ENCODE results near the gene U2AF2. TPM values are rescaled to one million over a fixed set of nuclear protein-coding genes. Genes with fewer than 3 reads are reported as not detected.

Gene U2AF2
- total RNA-seq (2022; extraction: Qiagen RNA extraction): 262 to 324 TPM (median 284 TPM) in 5 replicates

DNA sequence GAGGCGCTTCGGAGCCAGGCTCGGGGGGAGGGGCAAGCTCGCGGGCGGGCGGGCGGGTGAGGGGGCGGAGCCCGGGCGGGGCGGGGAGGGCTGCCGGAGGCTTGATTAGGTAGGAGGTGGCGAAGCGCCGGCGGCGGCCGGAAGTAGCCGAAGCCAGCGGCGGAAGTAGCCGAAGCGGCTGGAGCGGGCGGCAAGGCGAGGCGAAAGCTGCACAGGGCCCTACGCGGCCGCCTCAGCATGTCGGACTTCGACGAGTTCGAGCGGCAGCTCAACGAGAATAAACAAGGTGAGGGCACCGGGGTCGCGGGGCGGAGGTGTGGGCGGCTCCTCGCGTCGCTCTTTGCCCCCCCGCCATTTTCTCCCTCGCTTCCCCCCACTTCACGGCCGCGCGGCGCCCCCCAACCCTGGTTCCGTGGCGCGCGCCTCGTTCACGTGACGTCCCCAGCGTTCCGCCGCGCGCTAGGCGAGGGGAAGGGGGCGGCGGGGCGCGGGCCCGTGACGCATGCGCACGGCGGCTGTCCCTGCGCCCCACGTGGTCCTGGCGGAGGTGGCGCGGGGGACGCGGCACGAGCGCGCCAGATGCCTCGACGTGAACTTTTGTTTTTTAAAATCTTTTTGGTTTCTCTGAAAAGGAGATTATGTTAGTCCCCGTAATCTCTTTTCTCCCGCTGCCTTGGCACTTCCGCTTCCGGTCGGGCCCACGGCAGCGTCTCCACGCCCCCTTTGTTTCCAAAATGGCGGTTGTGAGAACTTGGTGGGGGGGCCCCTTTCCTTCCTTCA lies at the start of gene U2AF2:
TSS of gene U2AF2 (plus strand) at position 168 of the 780 bp plus-strand sequence. CDS start at position 238, 70 bp downstream.

DNA sequence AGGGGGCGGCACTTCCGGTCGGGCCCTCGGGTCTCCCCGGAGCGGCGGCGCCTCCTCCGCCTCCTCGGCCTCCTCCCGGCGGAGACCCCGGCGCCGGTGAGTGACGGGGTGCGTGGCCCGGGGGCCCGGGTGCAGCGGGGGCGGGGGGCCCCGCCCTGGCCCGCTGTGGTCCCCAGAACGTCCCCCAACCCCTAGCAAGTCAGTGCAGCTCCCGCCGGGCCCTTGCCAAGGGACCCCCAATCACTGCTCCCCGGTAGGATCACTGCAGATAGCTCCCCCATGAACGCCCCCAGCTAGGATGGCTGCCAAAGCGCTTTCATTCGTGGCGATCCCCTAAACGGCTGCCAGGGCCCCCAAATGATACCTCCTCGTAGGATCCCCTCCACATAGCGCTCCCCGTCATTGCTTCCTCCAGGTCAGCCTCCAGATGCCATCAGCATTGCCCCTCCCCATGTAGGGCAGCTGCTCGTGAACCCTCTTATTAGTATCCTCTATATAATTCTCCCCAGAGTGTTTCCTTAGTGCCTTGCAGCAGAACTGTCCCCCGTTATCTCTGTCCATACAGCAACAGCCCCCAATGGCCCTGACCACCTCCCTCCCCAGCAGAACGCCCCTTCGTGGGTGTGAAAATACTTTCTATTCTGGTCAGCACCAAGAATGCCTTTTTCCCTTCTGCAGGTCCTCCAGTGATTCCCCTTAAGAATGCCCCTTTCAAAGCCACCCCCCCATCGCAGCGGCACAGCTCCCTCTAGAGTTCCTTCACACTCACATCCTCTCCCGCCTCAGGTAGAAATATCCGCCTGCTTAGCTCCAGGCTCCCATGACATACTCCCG lies 49.0 kb upstream of the U2AF2 start, which contains the start of gene ZNF865:
TSS of gene ZNF865 (plus strand) at position 11 of the 834 bp plus-strand sequence. CDS start 7,972 bp downstream, outside the sequence.

DNA sequence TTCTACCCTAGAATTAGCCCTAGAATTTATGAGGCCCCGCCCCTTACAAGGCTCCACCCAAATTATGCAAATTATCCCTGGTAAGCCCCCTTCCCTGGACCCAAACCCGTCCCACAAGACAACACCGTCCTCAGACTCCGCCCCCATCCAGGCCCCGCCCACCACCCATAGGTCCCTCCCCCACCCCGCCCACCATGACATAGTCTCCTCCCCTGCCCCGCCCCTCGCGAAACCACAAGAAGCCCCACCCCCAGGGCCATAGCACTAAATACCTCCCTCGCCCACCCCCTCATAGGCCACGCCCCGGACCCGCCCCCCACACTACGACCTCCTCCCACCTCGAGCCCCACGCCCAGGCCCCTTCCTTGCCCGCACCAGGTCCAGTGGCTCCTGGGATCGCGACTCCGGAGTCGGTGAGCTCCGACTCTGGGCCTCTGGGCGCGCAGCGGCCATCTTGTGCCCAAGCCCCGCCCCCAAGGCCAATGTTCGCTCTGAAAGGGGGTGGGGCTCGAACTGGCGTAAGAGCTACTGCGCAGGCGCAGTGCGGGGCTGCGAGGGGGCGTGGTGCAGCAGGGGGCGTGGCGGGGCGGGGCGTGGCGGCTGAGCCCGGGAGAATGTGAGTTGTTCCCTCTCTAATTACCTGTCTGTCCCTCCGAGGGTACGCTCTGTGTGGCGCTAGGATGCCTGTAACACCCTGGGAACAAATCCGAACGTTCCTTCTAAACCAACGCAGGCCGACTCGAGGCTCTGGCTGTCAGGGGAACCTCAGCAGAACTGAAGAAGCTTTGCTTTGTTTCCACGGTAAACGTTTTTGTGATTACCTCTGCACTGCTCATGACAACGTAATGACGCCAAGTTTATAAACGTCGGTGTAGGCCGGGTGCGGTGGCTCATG lies 30.5 kb upstream of the U2AF2 start, which contains the start of gene ZNF784:
TSS of gene ZNF784 (minus strand) at position 458 of the 895 bp plus-strand sequence. CDS start at position 453, 5 bp downstream.

DNA sequence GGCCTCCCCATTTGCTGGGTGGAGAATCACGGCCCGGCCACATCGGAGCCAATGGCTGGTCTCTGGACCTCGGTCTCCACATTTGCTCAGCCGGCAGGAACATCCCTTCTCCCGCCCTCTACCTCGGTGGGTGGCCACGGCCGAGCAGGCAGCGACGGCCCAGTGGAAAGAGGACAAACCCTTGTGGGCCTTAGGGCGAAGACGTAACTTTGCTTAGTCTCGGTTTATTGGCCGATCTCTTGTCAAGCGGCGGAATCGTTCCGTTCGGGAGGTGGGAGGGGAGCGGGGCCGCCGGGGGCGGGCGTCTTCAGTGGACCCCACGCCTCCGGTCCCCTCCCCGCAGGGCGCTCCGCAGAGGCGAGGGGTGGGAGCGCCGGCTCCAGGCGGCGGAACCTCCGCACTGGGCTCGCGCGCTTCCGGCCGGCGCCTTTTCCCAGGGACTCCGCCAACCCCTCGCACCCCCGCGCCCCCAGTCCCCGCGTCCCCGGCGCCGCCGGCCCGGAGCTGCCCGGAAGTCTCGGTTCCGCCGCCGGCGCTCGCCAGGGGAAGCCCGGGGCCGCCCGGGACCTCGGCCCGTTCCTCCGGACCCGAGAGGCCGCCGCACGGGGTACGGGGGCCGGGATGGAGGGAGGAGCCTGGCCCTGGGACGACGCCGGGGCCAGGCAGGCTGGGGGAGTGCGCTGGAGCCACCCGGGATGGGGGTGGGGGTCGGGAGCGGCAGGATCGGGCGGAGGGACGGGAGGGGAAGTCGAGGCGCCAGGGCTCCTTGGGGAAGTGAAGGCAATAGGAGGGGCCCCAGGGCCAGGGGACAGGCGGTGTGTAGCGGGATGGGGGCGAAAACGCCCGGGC lies 14.0 kb upstream of the U2AF2 start, which contains the start of gene ZNF580:
TSS of gene ZNF580 (plus strand) at position 426 of the 849 bp plus-strand sequence. CDS start 1,507 bp downstream, outside the sequence.

DNA sequence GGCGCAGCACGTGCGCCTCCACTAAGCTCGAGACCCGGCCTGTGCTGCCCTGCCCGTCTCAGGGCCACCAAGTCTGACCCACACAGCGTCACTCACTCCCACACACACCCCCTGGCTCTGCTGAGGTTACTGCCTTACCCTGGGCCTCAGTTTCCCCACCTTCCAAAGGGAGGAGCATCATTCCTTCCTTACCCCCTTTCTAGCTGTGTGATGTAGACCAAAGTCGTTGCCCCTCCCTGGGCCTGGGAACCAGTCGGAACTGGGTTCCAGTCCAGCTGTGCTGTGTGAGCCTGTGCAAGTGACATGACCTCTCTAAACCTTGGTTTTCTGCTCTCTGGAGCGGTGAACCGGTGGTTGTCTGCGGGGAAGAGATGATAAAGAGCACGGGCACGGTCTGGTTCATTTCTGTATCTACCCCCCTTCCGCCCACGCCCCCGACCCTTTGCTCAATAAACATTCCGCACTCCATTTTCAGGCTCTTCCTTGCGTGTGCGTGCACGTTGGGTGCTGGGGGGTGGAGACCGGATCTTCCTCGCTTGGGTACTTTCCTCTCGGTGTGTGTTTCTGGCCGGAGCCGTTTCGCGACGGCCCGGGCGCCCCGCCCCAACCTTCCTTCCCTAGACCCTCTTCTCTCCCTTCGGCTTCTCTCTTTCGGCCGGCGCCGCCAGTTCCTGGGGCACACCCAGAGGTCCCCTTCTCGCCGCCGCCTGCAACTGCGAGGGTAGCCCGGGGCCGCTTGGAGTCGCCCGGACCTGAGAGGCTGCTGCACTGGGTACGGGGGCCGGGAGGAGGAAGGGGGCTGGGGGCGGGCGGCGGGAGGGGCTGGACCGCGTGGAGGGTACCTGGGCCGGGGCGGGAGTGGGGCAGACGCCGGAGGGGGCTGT lies 11.6 kb upstream of the U2AF2 start, which contains the start of gene ZNF581:
TSS of gene ZNF581 (plus strand) at position 647 of the 884 bp plus-strand sequence. CDS start 923 bp downstream, outside the sequence.

DNA sequence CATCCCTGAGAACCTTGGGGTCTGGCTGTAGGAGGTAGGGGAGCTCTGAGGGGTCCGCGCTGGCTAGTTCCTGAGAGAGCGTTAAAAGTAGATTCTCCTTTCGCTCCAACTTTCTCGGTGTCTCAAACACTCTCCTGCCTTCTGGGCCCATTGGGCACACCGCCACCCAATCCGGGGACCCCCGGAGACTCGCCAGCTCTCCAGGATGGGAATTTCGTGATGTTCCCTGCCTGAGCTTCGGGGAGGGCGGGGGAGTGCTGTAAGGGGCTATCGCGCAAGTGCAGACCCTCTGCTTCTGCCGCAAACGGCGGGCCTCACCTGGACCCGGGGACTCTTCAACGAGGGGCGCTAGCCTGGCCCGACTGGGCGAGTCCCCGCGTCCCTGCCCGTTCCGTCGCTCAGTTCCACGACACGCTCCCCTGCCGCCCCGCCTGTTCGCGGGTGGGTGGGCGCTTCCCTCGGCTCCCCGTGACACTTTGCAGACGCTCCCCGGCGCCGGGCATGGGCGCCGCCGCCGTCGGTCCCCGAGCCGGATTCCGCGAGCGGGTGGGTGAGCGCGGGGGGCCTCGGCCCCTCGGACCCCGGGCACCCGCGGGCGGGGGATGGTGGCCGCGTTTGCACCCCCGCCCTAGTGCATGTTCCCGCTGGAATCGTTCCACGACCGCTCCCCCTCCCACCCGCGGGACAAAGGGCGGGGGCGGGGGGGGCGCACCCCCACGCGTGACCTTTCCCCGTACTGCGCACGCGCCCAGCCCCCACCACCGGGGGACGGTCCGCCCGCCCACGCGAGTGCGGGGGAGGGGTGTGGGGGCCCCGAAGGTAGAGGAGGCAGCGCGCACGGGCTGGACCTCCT lies 6.9 kb upstream of the U2AF2 start, which contains the start of gene CCDC106:
TSS of gene CCDC106 (plus strand) at position 481 of the 853 bp plus-strand sequence. CDS start 835 bp downstream, outside the sequence.

DNA sequence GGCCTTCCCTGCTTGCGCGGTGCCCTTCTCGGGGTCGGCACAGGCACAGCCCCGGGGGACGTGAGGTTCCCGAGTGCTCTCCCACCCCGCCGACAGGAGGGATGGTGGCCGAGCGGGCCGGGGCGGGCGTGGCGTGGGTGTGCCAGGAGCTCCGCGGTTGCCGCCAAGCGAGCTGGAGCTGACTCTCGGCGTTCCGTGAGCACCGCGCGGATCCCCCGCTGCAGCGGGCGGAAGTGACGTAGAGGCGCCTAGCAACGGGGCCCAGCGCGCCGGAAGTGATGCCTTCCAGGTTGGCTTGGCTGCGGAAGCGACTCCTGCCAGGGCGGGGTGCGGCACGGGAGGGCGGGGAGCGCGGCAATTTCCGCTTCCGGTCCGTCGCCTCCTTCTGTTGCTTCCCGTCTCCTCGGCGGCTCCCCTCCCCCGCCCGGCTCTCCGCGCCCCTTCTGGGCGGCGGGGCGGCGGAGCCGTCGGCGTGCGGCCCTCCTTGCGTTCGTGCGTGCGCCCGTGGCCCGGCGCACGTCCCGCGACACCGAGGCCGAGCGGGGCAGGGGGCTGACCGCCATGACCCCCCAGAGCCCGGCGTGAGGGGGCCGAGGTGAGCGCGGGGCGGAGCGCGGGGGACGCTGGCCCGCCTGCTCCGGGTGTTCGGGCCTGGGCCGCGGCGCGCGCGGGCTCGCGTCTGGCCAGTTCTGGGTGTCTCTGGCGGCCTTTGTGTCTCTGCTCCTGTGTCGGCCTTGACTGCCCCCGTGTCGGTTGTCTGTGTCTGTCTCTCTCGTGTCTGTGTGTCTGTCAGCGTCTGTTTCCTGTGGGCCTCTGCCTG lies 20.2 kb downstream of the U2AF2 start, which contains the start of gene EPN1:
TSS of gene EPN1 (plus strand) at position 386 of the 820 bp plus-strand sequence. CDS start 3,402 bp downstream, outside the sequence.

Other genes starting within 250 kb of the U2AF2 start
- 244 to 439 TPM (median 386 TPM) in 5 replicates for gene UBE2S, start 247.2 kb upstream of the U2AF2 start, total RNA-seq (2022; extraction: Qiagen RNA extraction)
- gene SHISA7, start 211.7 kb upstream of the U2AF2 start, total RNA-seq (2022; extraction: Qiagen RNA extraction): not detected in 5 replicates
- 50.1 to 63.3 TPM (median 58.1 TPM) in 5 replicates for gene ISOC2, start 193.4 kb upstream of the U2AF2 start, total RNA-seq (2022; extraction: Qiagen RNA extraction)
- not detected in 5 replicates for gene C19orf85, start 190.3 kb upstream of the U2AF2 start, total RNA-seq (2022; extraction: Qiagen RNA extraction)
- 5.2 to 9.1 TPM (median 6.3 TPM) in 5 replicates for gene ZNF628, start 178.4 kb upstream of the U2AF2 start, total RNA-seq (2022; extraction: Qiagen RNA extraction)
- gene NAT14, start 169.8 kb upstream of the U2AF2 start, total RNA-seq (2022; extraction: Qiagen RNA extraction): 31.4 to 58.8 TPM (median 53.6 TPM) in 5 replicates
- 0.34 to 1.2 TPM (median 0.77 TPM) in 5 replicates for gene SSC5D, start 166.6 kb upstream of the U2AF2 start, total RNA-seq (2022; extraction: Qiagen RNA extraction)
- 1.6 to 2.3 TPM (median 2.1 TPM) in 5 replicates for gene SBK2, start 117.9 kb upstream of the U2AF2 start, total RNA-seq (2022; extraction: Qiagen RNA extraction)
- gene SBK3, start 109.5 kb upstream of the U2AF2 start, total RNA-seq (2022; extraction: Qiagen RNA extraction): 1.5 to 2.4 TPM (median 1.7 TPM) in 5 replicates
- gene ZNF579, start 74.2 kb upstream of the U2AF2 start, total RNA-seq (2022; extraction: Qiagen RNA extraction): 19.9 to 35.0 TPM (median 29.6 TPM) in 5 replicates
- 18.6 to 24.5 TPM (median 24.2 TPM) in 5 replicates for gene FIZ1, start 55.5 kb upstream of the U2AF2 start, total RNA-seq (2022; extraction: Qiagen RNA extraction)
- gene ZNF524, start 54.7 kb upstream of the U2AF2 start, total RNA-seq (2022; extraction: Qiagen RNA extraction): 11.2 to 18.9 TPM (median 16.4 TPM) in 5 replicates
- gene ZNF865, start 49.4 kb upstream of the U2AF2 start, total RNA-seq (2022; extraction: Qiagen RNA extraction): 7.2 to 12.0 TPM (median 10.9 TPM) in 5 replicates
- 4.6 to 6.1 TPM (median 5.4 TPM) in 5 replicates for gene ZNF784, start 30.5 kb upstream of the U2AF2 start, total RNA-seq (2022; extraction: Qiagen RNA extraction)
- gene ZNF580, start 14.0 kb upstream of the U2AF2 start, total RNA-seq (2022; extraction: Qiagen RNA extraction): 26.3 to 52.7 TPM (median 47.0 TPM) in 5 replicates
- gene ZNF581, start 11.4 kb upstream of the U2AF2 start, total RNA-seq (2022; extraction: Qiagen RNA extraction): 36.1 to 50.8 TPM (median 48.2 TPM) in 5 replicates
- 16.8 to 19.4 TPM (median 17.5 TPM) in 5 replicates for gene CCDC106, start 6.8 kb upstream of the U2AF2 start, total RNA-seq (2022; extraction: Qiagen RNA extraction)
- gene EPN1, start 20.2 kb downstream of the U2AF2 start, total RNA-seq (2022; extraction: Qiagen RNA extraction): 145 to 205 TPM (median 194 TPM) in 5 replicates
- not detected in 5 replicates for gene NLRP9, start 83.4 kb downstream of the U2AF2 start, total RNA-seq (2022; extraction: Qiagen RNA extraction)
- 0.38 to 1.1 TPM (median 0.84 TPM) in 5 replicates for gene RFPL4A, start 104.1 kb downstream of the U2AF2 start, total RNA-seq (2022; extraction: Qiagen RNA extraction)
- gene RFPL4AL1, start 114.1 kb downstream of the U2AF2 start, total RNA-seq (2022; extraction: Qiagen RNA extraction): 0.28 TPM in 1 of 5 replicates, not detected in the others
- gene NLRP11, start 177.0 kb downstream of the U2AF2 start, total RNA-seq (2022; extraction: Qiagen RNA extraction): 0.02 to 0.06 TPM (median 0.03 TPM) in 5 replicates
- not detected in 5 replicates for gene NLRP4, start 181.5 kb downstream of the U2AF2 start, total RNA-seq (2022; extraction: Qiagen RNA extraction)

Measured in A549 treated with Hydrocortisone at 1 μM for 4 hours (cell line).